ENCODE results near the gene CHRNA5.

CHRNA5 gene

DNA sequence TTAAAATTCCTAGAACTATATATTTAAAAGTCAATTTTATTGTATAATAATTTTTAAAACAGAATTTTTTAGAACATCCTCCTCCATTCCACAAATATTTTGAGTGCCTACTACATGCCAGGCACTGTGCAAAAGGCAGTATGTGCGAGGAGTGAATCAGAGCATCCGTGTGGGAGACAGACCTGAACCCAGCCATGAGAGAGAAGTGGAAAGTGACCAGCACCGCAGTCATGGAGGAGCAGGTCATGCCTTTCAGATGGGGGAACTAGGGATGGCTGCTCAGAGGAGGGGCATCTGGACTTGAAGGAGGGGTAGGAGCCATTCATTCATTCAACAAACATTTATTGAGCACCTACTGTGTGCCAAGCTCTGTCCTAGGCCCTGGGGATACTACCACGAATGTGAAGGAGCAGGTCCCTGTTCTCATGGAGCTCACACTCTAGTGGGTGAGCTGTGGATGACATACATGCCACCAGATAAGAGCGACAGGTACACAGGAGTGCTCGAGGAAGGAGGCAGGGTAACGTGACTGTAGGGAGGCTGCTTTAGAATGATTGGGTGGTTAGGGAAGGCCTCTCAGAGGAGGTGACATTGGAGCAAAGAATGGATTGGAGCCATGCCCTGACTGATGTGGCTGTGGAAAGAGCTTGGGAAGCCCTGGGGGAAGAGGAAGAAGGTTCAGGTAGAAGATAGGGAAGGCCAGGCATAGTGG is 58.6 kb downstream of the CHRNA5 start:
- Histone ChIP-seq H3K4me1 (ENCODE audit: control insufficient read depth in 1 of 2, insufficient read depth in 1 of 2, low read depth in 1 of 2, low read length in 1 of 2) (no peaks in the 10 kb centered on the region), H3K36me3 (no peaks in the 10 kb centered on the region), H3K9me3 (no peaks in the 10 kb centered on the region), H3K27me3 (peaks cover 89% of the 10 kb centered on the region), H3K4me3 (ENCODE audit: low read depth in 1 of 2, low read length in 1 of 2) (no peak overlapping the region), H3K27ac (no peak overlapping the region)
- TF ChIP-seq, protein P1, sequence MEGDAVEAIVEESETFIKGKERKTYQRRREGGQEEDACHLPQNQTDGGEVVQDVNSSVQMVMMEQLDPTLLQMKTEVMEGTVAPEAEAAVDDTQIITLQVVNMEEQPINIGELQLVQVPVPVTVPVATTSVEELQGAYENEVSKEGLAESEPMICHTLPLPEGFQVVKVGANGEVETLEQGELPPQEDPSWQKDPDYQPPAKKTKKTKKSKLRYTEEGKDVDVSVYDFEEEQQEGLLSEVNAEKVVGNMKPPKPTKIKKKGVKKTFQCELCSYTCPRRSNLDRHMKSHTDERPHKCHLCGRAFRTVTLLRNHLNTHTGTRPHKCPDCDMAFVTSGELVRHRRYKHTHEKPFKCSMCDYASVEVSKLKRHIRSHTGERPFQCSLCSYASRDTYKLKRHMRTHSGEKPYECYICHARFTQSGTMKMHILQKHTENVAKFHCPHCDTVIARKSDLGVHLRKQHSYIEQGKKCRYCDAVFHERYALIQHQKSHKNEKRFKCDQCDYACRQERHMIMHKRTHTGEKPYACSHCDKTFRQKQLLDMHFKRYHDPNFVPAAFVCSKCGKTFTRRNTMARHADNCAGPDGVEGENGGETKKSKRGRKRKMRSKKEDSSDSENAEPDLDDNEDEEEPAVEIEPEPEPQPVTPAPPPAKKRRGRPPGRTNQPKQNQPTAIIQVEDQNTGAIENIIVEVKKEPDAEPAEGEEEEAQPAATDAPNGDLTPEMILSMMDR (IDR thresholded peaks at IDR 0.05) = no peak

DNA sequence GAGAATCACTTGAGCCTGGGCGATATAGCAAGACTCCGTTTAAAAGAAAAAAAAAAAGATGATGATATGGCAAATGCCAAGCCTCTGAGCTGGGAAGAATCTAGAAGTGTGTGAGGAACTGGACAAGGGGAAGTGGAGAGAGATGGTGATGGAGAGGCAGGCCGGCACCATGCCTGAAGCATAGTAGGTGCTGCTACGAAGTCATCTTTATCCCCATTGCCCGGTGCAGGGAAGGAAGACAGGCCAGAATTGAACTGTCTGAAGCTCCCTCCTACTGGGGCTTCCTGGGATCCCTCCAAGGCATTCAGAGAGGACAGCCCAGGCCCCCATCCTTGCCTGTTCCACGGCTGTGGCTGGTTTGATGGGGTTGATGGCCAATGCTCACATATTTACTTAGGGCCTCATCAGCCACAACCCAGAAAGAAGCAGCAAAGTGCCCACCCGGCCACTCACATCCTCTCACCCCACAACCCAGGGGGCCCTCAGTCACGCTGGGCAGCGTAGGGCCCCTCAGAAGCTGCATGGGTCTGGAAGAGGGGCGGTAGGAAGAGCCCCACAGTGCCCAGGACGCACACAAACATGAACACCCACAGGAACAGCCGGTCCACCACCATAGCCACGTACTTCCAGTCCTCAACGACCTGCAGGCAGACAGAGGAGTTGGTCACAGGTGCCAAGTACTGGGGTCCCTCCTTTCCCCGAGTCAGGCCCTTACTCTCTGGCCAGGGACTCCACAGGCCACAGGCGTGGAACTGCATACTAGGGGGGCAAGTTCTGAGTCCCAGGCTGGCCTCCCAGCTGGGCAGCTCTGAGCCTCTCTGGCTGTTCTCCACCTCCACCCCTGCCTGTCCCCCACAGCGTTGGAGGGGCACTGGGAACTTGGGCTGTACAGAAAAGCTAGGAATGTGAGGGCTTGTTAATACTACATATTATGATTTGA is 59.6 kb downstream of the CHRNA5 start:
- H3K4me3 ChIP-seq (ENCODE audit: low read depth in 1 of 2, low read length in 1 of 2) = no peak overlapping the region
- H3K9me3 ChIP-seq = no peaks in the 10 kb centered on the region
- H3K27me3 ChIP-seq = peaks cover 79% of the 10 kb centered on the region
- H3K4me1 ChIP-seq (ENCODE audit: control insufficient read depth in 1 of 2, insufficient read depth in 1 of 2, low read depth in 1 of 2, low read length in 1 of 2) = no peaks in the 10 kb centered on the region
- H3K27ac ChIP-seq = no peak overlapping the region
- TF ChIP-seq, protein P1 (IDR thresholded peaks at IDR 0.05) = no peak
- H3K36me3 ChIP-seq = no peaks in the 10 kb centered on the region

DNA sequence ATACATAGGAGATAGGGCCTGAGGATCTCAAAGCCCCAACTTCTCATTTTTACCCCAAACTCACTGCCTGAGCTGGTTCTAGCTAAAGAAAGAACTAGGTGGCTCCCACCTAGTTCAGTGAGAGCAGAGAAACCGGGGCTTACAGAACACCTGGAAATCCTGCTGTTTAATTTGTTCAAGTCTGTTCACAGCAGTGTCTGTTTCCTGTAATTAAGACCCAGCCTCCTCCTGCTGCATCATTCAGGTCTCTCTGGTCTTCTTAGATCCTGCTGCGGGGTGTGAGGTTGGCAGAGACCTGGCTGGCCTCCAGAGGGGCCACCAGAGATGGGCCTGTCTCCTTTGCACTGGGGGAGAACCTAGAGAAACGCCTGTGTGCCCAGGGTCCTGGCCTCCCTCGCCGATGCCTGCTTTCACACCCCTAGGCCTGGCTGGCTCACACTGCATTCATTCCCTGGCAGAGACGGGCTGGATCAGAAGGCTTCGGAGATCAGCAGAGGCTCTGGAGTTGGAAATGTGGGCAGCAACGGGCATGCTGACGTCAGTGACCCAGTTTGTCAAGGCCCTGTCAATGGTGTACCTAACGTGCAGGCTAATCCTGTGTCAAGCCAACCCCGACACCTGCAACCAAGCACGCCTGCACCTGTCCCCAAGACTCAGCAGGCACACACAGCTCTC is 60.4 kb downstream of the CHRNA5 start:
- H3K4me3 ChIP-seq (ENCODE audit: low read depth in 1 of 2, low read length in 1 of 2) = no peak overlapping the region
- TF ChIP-seq, protein P1 (IDR thresholded peaks at IDR 0.05) = no peak
- H3K27me3 ChIP-seq = peaks cover 71% of the 10 kb centered on the region
- H3K27ac ChIP-seq = no peak overlapping the region
- H3K4me1 ChIP-seq (ENCODE audit: control insufficient read depth in 1 of 2, insufficient read depth in 1 of 2, low read depth in 1 of 2, low read length in 1 of 2) = no peaks in the 10 kb centered on the region
- no peaks in the 10 kb centered on the region for H3K36me3 ChIP-seq
- no peaks in the 10 kb centered on the region for H3K9me3 ChIP-seq

DNA sequence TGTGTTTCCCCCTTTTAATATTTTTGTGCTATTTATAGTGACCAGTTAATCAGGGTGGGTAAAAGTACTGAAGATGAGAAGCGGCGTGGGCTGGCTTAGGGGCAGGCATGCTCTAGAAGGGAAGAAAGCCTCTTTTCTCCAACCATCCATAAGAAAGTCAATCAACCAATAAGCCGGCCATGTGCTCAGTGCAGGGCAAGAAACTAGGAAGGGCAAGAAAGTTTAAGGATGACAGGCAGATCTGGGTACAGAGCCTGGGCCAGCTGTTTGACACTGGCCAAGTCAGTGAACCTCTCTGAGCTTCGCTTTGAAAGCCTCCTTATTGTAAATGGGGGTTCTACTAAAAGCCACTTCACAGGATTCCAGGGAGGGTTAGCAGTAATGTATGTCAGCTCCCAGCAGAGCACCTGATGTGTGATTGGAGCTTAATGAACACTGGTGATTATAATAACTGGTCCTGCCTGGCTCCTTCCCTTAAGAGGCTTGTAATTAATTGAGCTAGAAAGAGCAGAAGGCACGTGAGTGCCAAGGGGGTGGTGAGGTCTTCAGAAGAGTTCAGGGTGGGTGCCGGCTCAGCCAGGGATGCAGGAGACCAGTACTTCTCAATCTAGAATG is 61.2 kb downstream of the CHRNA5 start:
- Histone ChIP-seq H3K36me3 (no peaks in the 10 kb centered on the region), H3K27me3 (peaks cover 63% of the 10 kb centered on the region), H3K27ac (no peak overlapping the region), H3K4me1 (ENCODE audit: control insufficient read depth in 1 of 2, insufficient read depth in 1 of 2, low read depth in 1 of 2, low read length in 1 of 2) (no peaks in the 10 kb centered on the region), H3K4me3 (ENCODE audit: low read depth in 1 of 2, low read length in 1 of 2) (no peak overlapping the region), H3K9me3 (no peaks in the 10 kb centered on the region)
- TF ChIP-seq, protein P1 (IDR thresholded peaks at IDR 0.05) = no peak

DNA sequence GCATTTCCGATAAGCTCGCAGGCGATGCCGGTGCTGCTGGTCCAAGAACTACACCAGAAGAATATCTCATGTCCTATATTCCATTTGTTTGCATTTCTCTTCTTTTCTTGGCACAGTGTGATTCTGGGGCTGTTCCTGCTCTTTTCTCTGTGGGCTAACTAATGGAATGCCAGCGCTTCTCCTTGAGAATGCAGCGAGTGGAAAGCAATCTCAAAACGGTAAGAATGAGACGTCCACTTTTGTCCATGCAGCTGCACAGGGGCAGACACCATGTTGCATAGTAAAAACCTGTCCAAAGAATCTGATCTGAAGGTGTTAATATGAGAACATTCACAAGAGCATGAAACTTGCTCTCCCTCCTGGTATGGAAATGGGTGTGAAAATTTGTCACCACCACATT is 62.0 kb downstream of the CHRNA5 start:
- Histone ChIP-seq H3K27ac (no peak overlapping the region), H3K4me1 (ENCODE audit: control insufficient read depth in 1 of 2, insufficient read depth in 1 of 2, low read depth in 1 of 2, low read length in 1 of 2) (no peaks in the 10 kb centered on the region), H3K36me3 (no peaks in the 10 kb centered on the region), H3K4me3 (ENCODE audit: low read depth in 1 of 2, low read length in 1 of 2) (no peak overlapping the region), H3K27me3 (peaks cover 55% of the 10 kb centered on the region), H3K9me3 (no peaks in the 10 kb centered on the region)
- TF ChIP-seq, protein P1 (IDR thresholded peaks at IDR 0.05) = no peak

Data from neutrophil (primary cell).